Osteocyte (in vitro differentiated cells): ENCODE data around the gene FLVCR2. TPM values are rescaled to one million over a fixed set of nuclear protein-coding genes. Genes with fewer than 3 reads are reported as not detected.

ENCODE experiments used
- DNase-seq: peaks from one replicate; pipeline ENCODE4 v3.0.0; 2021; ENCODE audit warnings: mixed read lengths; ENCODE audit not compliant: unreplicated experiment; ENCODE audit errors: extremely low spot score
- H3K27ac Mint-ChIP-seq: one replicate; pipeline ENCODE4 v1.8.0; 2021; ENCODE audit warnings: mild to moderate bottlenecking, mixed read lengths; ENCODE audit not compliant: unreplicated experiment
- H3K27me3 Mint-ChIP-seq: one replicate; pipeline ENCODE4 v1.8.0; 2021; ENCODE audit warnings: mixed read lengths; ENCODE audit not compliant: unreplicated experiment
- H3K36me3 Mint-ChIP-seq: one replicate; pipeline ENCODE4 v1.8.0; 2021; ENCODE audit warnings: mixed read lengths; ENCODE audit not compliant: unreplicated experiment
- H3K4me1 Mint-ChIP-seq: one replicate; pipeline ENCODE4 v1.8.0; 2021; ENCODE audit warnings: mixed read lengths; ENCODE audit not compliant: unreplicated experiment
- H3K4me3 Mint-ChIP-seq: one replicate; pipeline ENCODE4 v1.8.0; 2021; ENCODE audit warnings: mild to moderate bottlenecking, moderate library complexity, mixed read lengths; ENCODE audit not compliant: unreplicated experiment
- H3K9me3 Mint-ChIP-seq: one replicate; pipeline ENCODE4 v1.8.0; 2021; ENCODE audit warnings: mixed read lengths; ENCODE audit not compliant: unreplicated experiment
- total RNA-seq: library from RNA; stranded (reverse); gene quantifications from 2 replicates; pipeline ENCODE4 v1.2.1, GENCODE V29; 2021
- TF ChIP-seq, protein P1 (sequence below): fragments of 200-600 bp; sonication (generic); IDR thresholded peaks from 2 replicates; pipeline ENCODE4 v1.5.0; 2021; ENCODE audit warnings: antibody characterized with exemption, mild to moderate bottlenecking, moderate library complexity

The FLVCR2 gene
- total RNA-seq, 1 donor from 2014 or later: 0.94 TPM

DNA sequence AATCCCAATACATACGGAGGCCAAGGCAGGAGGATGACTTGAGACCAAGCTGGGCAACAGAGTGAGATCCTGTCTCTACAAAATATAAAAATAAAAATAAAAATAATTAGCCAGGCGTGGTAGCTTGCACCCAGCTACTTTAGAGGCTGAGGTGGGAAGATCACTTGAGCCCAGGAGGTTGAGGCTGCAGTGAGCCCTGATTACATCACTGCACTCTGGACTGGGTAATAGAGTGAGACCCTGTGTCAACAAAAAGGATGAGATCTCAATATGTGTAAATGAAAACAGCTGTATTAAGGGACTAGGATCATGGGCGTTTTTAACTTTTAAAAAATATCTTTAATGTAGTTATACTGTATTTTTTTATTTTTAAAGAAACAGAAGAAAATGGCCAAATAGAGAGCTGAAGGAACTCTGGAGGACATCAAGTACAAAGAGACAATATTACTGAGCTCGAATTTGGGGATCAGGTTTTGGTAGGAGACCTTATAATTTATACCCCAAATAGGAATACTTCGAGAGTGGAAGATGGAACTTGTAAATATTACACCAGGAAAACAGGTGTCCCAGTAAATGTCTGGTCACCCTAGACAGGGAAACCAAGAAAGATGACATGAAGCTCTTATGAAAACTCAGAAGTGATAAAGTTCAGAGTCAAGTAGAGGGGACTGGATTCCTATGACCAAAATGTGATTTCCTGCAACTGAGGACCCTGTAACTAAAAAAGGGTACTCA, 43.1 kb upstream of the FLVCR2 start:
- Mint-ChIP-seq H3K4me3 (no peak overlapping the region), H3K27ac (no peak overlapping the region), H3K36me3 (no peaks in the 10 kb centered on the region), H3K27me3 (peaks cover 7% of the 10 kb centered on the region), H3K4me1 (peaks cover 4% of the 10 kb centered on the region), H3K9me3 (no peaks in the 10 kb centered on the region)
- TF ChIP-seq, protein P1, sequence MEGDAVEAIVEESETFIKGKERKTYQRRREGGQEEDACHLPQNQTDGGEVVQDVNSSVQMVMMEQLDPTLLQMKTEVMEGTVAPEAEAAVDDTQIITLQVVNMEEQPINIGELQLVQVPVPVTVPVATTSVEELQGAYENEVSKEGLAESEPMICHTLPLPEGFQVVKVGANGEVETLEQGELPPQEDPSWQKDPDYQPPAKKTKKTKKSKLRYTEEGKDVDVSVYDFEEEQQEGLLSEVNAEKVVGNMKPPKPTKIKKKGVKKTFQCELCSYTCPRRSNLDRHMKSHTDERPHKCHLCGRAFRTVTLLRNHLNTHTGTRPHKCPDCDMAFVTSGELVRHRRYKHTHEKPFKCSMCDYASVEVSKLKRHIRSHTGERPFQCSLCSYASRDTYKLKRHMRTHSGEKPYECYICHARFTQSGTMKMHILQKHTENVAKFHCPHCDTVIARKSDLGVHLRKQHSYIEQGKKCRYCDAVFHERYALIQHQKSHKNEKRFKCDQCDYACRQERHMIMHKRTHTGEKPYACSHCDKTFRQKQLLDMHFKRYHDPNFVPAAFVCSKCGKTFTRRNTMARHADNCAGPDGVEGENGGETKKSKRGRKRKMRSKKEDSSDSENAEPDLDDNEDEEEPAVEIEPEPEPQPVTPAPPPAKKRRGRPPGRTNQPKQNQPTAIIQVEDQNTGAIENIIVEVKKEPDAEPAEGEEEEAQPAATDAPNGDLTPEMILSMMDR: no peak
- no peak for DNase-seq

DNA sequence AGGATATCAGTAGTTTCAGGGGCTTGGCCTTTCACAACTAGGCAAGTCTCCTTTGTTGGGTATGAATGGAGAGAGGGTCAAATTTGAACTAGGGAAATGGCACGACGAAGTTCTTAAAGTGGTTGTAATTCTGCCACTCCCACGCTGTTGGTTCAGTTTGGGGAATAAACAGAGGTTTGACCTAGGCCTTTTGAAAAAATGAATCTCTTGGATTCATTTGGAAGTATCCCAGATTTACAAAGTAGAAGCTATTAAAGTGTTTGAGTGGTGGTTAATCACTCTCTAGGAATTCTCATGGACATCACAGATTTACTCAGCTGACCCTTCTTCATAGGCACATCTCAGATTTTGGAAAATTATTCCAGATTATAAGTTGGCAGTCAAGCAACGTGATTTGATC, 41.3 kb upstream of the FLVCR2 start:
- Mint-ChIP-seq H3K9me3 (no peaks in the 10 kb centered on the region), H3K4me1 (peaks cover 4% of the 10 kb centered on the region), H3K27me3 (peaks cover 1% of the 10 kb centered on the region), H3K36me3 (no peaks in the 10 kb centered on the region), H3K27ac (no peak overlapping the region), H3K4me3 (no peak overlapping the region)
- DNase-seq: no peak
- TF ChIP-seq, protein P1: no peak

DNA sequence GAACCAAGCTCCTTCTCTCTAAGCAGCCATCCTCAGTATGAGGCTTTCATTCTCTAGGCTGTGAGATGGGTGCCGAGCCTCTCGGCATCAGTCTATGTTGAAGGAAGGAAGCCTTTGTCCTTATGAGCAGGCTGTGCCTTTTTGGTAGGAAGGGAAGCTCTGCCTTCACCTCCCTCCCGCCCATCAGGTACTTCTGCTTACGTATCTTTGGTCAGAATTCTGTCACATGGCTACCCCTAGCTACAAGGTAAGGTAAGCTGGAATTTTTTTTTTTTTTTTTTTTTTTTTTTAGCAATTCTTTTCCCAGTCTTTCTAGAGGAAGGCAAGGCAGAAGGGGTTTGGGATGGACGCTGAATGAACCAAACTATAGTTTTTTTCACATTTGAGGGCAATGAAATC, 39.3 kb upstream of the FLVCR2 start:
- Mint-ChIP-seq H3K9me3 (no peaks in the 10 kb centered on the region), H3K27me3 (peaks cover 8% of the 10 kb centered on the region), H3K4me3 (no peak overlapping the region), H3K27ac (no peak overlapping the region), H3K4me1 (peaks cover 4% of the 10 kb centered on the region), H3K36me3 (no peaks in the 10 kb centered on the region)
- TF ChIP-seq, protein P1: no peak
- no peak for DNase-seq

DNA sequence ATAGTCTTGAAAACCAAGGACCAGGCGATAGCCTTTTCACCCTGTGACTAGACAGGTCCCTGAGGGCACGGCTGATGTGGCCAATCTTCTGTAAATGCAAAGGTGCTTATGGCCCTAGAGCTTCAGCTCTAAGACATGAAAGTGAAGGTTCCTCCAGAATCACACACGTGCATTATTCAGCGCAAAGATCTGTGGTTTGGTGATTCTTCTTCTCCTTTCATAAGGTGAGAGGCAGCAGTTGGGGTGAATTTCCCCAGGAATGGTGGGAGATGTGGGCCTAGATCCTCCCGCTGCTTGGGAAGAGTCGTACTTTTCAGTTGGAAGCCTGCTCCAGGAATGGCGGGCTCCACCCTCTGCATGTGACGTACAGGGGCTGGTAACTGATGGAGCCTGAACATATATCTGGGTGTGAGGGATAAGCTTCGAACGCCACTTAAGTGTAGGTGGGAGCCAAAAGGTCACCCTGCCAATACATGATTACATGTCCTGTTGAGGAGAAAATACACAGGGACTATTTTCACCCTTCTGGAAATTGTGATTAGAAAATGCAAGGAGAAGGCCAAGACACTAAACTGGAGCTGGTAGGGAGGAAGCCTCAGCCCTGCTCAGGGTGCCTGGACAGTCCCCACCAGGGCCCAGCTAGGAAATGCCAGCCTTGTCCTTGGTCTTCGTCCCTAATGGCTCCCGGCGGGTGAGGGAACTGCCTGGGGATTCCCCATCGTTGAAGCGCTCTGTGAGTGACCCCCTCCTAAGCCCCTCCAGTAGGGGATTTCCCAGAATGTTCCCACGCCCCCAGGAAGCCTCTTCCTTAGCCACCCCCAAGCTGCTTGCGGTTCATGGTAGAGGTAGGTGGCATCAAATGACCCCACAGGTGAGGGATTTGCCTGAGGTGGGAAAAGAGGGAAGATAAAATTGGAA, 38.6 kb upstream of the FLVCR2 start:
- DNase-seq: no peak
- Mint-ChIP-seq H3K27me3 (peaks cover 8% of the 10 kb centered on the region), H3K36me3 (no peaks in the 10 kb centered on the region), H3K4me1 (peaks cover 4% of the 10 kb centered on the region), H3K9me3 (no peaks in the 10 kb centered on the region), H3K27ac (no peak overlapping the region), H3K4me3 (no peak overlapping the region)
- TF ChIP-seq, protein P1: no peak

DNA sequence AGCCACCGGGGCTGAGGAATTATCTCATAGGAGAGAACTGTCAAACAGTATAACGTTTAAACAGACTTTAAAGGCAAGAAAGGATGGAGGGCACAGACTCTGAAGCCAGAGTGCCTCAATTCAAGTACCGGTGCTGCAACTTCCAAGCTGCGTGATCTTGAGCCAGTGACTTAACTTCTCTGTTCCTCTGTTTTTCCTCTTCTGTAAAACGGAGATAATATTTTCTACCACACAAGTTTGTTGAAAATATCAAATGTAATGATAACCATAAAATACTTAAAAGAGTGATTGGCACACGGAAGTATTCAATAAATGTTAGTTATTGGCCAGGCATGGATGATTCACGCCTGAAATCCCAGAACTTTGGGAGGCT, 38.0 kb upstream of the FLVCR2 start:
- no peak overlapping the region for H3K4me3 Mint-ChIP-seq
- H3K9me3 Mint-ChIP-seq: no peaks in the 10 kb centered on the region
- H3K27ac Mint-ChIP-seq: no peak overlapping the region
- DNase-seq: no peak
- peaks cover 4% of the 10 kb centered on the region for H3K4me1 Mint-ChIP-seq
- H3K36me3 Mint-ChIP-seq: no peaks in the 10 kb centered on the region
- peaks cover 8% of the 10 kb centered on the region for H3K27me3 Mint-ChIP-seq
- TF ChIP-seq, protein P1: no peak
